GM18505 (cell line): ENCODE measurements around the gene HSPA12B.

Experiments
- ATAC-seq: cut with Tn5 transposase; IDR thresholded peaks from one replicate; pipeline ENCODE4 v1.9.1; 2021; ENCODE audit not compliant: unreplicated experiment
- POLR2A ChIP-seq: IDR thresholded peaks from 4 replicates; pipeline ENCODE4 v1.6.1; 2011; ENCODE audit warnings: borderline replicate concordance; ENCODE audit not compliant: insufficient read depth, insufficient read length; ENCODE audit errors: extremely low read depth

HSPA12B gene

GRCh38 chr20:3795511-3796468 is 63.3 kb downstream of the HSPA12B start, which contains the start of gene CDC25B:
CDC25B (plus strand) TSS chr20:3796310; CDS start chr20:3796532, 222 bp downstream.
- peak; percentile 65 for TF ChIP-seq POLR2A
- ATAC-seq: peak; percentile 68

- ATAC-seq: peak; percentile 1
- TF ChIP-seq POLR2A: no peak
Measured at GRCh38 chr20:3796477-3797225, 64.2 kb downstream of the HSPA12B start.

- ATAC-seq: no peak
- TF ChIP-seq POLR2A: no peak
Measured at GRCh38 chr20:3797226-3797545, 64.7 kb downstream of the HSPA12B start.

GRCh38 chr20:3797592-3798372 is 65.3 kb downstream of the HSPA12B start:
- no peak for ATAC-seq
- TF ChIP-seq POLR2A: no peak

GRCh38 chr20:3798373-3798768 is 65.9 kb downstream of the HSPA12B start:
- TF ChIP-seq POLR2A: no peak
- ATAC-seq: no peak

- no peak for ATAC-seq
- no peak for TF ChIP-seq POLR2A
Measured at GRCh38 chr20:3798908-3799248, 66.4 kb downstream of the HSPA12B start.

GRCh38 chr20:3800256-3800877 is 67.9 kb downstream of the HSPA12B start:
- TF ChIP-seq POLR2A: no peak
- ATAC-seq: no peak

GRCh38 chr20:3800878-3801260 is 68.4 kb downstream of the HSPA12B start:
- ATAC-seq: no peak
- no peak for TF ChIP-seq POLR2A

GRCh38 chr20:3801299-3801698 is 68.8 kb downstream of the HSPA12B start:
- no peak for TF ChIP-seq POLR2A
- ATAC-seq: no peak

GRCh38 chr20:3801846-3802245 is 69.4 kb downstream of the HSPA12B start:
- ATAC-seq: no peak
- no peak for TF ChIP-seq POLR2A
